ENCODE measurements around the gene SIM2.
"Not testable (repeated sequence)": the region's sequence is repeated elsewhere in the genome, so short reads cannot be mapped to it uniquely, and the experiment has no call there.

Gene SIM2
- total RNA-seq = 0 to 1.1 (median 0.18) reads per million in 4 experiments

- no peak for DNase-seq
These were observed at the start of gene SIM2 for GRCh38 chr21:36698981-36699545. Gene SIM2 (plus strand): TSS chr21:36699115. CDS start chr21:36699747, 632 bp downstream.

- no peak for DNase-seq
These were observed 44.6 kb upstream of the SIM2 start for GRCh38 chr21:36654324-36654723.

GRCh38 chr21:36654796-36655325 lies 44.1 kb upstream of the SIM2 start:
- DNase-seq = no peak

GRCh38 chr21:36656138-36656537 lies 42.8 kb upstream of the SIM2 start:
- no peak for DNase-seq

GRCh38 chr21:36657290-36657689 lies 41.6 kb upstream of the SIM2 start:
- not testable (repeated sequence) for DNase-seq

- DNase-seq = no peak
These were observed 40.9 kb upstream of the SIM2 start for GRCh38 chr21:36657999-36658398.

- no peak for DNase-seq
These were observed 40.0 kb upstream of the SIM2 start for GRCh38 chr21:36658926-36659325.

GRCh38 chr21:36661511-36662309 lies 37.2 kb upstream of the SIM2 start:
- no peak for DNase-seq

GRCh38 chr21:36663033-36663855 lies 35.7 kb upstream of the SIM2 start:
- DNase-seq = no peak

GRCh38 chr21:36664662-36664990 lies 34.3 kb upstream of the SIM2 start:
- DNase-seq = no peak

GRCh38 chr21:36665806-36666205 lies 33.1 kb upstream of the SIM2 start:
- DNase-seq = no peak

GRCh38 chr21:36668713-36669112 lies 30.2 kb upstream of the SIM2 start:
- DNase-seq = no peak

- DNase-seq = no peak
These were observed 27.1 kb upstream of the SIM2 start for GRCh38 chr21:36671836-36672235.

GRCh38 chr21:36672296-36672695 lies 26.6 kb upstream of the SIM2 start:
- not testable (repeated sequence) for DNase-seq

GRCh38 chr21:36672737-36673136 lies 26.2 kb upstream of the SIM2 start:
- no peak for DNase-seq

GRCh38 chr21:36676039-36676950 lies 22.6 kb upstream of the SIM2 start:
- no peak for DNase-seq

- no peak for DNase-seq
These were observed 21.5 kb upstream of the SIM2 start for GRCh38 chr21:36677443-36677842.

- no peak for DNase-seq
These were observed 20.4 kb upstream of the SIM2 start for GRCh38 chr21:36678538-36678937.

GRCh38 chr21:36681117-36681631 lies 17.7 kb upstream of the SIM2 start:
- DNase-seq = no peak

GRCh38 chr21:36684957-36685714 lies 13.8 kb upstream of the SIM2 start:
- DNase-seq = no peak

GRCh38 chr21:36686955-36687354 lies 12.0 kb upstream of the SIM2 start:
- no peak for DNase-seq

Data from effector CD8-positive, alpha-beta T cell (primary cell).